ENCODE measurements around the gene TCF7L2. TPM values are rescaled to one million over a fixed set of nuclear protein-coding genes. Genes with fewer than 3 reads are reported as not detected.
A peak's percentile ranks its signal among the peaks of the same experiment; 100 is the strongest.

Gene TCF7L2
- polyA plus RNA-seq, 3 donors, result 2.1 to 23.5 (median 6.1) TPM

DNA sequence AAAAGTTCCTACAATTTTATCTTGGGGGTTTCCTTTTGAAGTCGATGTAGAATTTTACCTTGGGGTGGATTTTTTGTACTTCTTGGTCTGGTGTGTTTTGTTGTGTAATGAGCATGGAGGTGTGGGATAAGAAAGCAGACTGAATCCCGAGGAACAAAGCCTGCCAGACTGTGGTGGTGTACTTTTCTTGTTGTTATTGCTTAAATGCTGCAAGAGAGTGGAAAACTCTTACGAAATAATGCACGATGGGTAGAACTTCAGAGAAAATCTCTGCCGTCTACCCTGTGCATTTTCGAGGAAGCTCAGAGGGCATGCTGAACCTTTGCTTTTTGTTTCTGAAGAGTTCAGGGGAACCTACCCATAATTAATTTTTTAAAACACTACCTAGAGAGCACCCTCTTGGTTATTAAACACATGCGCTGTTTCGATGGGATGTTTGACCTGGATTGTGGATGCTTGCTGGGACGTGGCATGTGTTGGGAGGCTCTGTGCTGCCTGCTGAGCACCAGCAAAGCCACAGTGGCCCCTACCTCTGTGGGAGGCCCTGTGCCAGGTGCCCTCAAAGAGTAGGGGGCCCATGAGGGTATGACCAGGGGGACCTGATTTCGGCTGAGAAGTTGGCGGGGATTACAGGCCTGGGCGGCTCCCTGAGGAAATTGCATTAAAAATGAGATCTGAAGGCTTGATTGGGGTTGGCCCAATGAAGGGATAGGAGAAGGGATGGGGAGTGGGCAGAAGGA lies 94.1 kb downstream of the TCF7L2 start:
- H3K79me2 ChIP-seq (ENCODE audit: insufficient read depth, low read length), result no peaks in the 10 kb centered on the region
- Mint-ChIP-seq H3K27me3 (ENCODE audit: low read depth in 3 of 3) (peaks cover 0 to 3% (median 2%) of the 10 kb centered on the region in 3 donors), H3K9me3 (peaks cover 0 to 2% (median 0%) of the 10 kb centered on the region in 7 donors), H3K27ac (peak overlapping the region in 3 of 7 donors; percentile 33 to 52 (median 38)), H3K36me3 (peaks cover 34 to 41% of the 10 kb centered on the region in 2 donors), H3K4me1 (peaks cover 35% of the 10 kb centered on the region), H3K4me3 (no peak overlapping the region)
- H2AFZ ChIP-seq (ENCODE audit: insufficient read depth, low read depth, low read length, poor library complexity, severe bottlenecking), result no peak overlapping the region
- H3K36me3 ChIP-seq (replicated peaks in 1 of 2; ENCODE audit: control insufficient read depth in 1 of 2, insufficient read depth in 2 of 2, low read length in 2 of 2), result peaks cover 0 to 30% of the 10 kb centered on the region in 2 donors
- no peak overlapping the region for H3K9ac ChIP-seq (ENCODE audit: insufficient read depth, low read length, poor library complexity, severe bottlenecking)
- H3K9me3 ChIP-seq (replicated peaks in 1 of 2; ENCODE audit: control insufficient read depth in 1 of 2, insufficient read depth in 1 of 2, low read length in 2 of 2), result no peaks in the 10 kb centered on the region
- DNase-seq, result no peak
- peaks cover 2 to 23% of the 10 kb centered on the region in 2 donors for H3K4me1 ChIP-seq (ENCODE audit: control insufficient read depth in 1 of 2, insufficient read depth in 2 of 2, low read length in 2 of 2)
- peaks cover 92% of the 10 kb centered on the region for H4K20me1 ChIP-seq (ENCODE audit: insufficient read depth, low read length)
- no peak overlapping the region for H3K4me2 ChIP-seq (replicated peaks; ENCODE audit: extremely low read depth, low read length, poor library complexity, severe bottlenecking)
- H3K27ac ChIP-seq (ENCODE audit: low read depth in 1 of 2, low read length in 2 of 2), result no peak overlapping the region
- H3K27me3 ChIP-seq (ENCODE audit: control insufficient read depth in 2 of 2, insufficient read depth in 2 of 2, low read length in 2 of 2), result no peaks in the 10 kb centered on the region
- TF ChIP-seq CTCF (IDR thresholded peaks at IDR 0.05), result no peak
- H3K4me3 ChIP-seq (replicated peaks in 1 of 3; ENCODE audit: low read depth in 2 of 3, low read length in 3 of 3), result no peak overlapping the region
- intact Hi-C loops (cut with micrococcal nuclease), result no loop called here
- WGBS (ENCODE audit: insufficient coverage), result 88% methylated on average over 7 of the region's 12 CpGs

- no peak for TF ChIP-seq CTCF (IDR thresholded peaks at IDR 0.05)
- H4K20me1 ChIP-seq (ENCODE audit: insufficient read depth, low read length), result peaks cover 93% of the 10 kb centered on the region
- no peak overlapping the region for H2AFZ ChIP-seq (ENCODE audit: insufficient read depth, low read depth, low read length, poor library complexity, severe bottlenecking)
- peaks cover 0 to 2% (median 0%) of the 10 kb centered on the region in 7 donors for H3K9me3 Mint-ChIP-seq
- peaks cover 0 to 22% of the 10 kb centered on the region in 2 donors for H3K36me3 ChIP-seq (replicated peaks in 1 of 2; ENCODE audit: control insufficient read depth in 1 of 2, insufficient read depth in 2 of 2, low read length in 2 of 2)
- H3K27ac ChIP-seq (ENCODE audit: low read depth in 1 of 2, low read length in 2 of 2), result no peak overlapping the region
- H3K4me1 ChIP-seq (ENCODE audit: control insufficient read depth in 1 of 2, insufficient read depth in 2 of 2, low read length in 2 of 2), result peaks cover 2 to 23% of the 10 kb centered on the region in 2 donors
- H3K27me3 Mint-ChIP-seq (ENCODE audit: low read depth in 3 of 3), result peaks cover 0 to 5% (median 3%) of the 10 kb centered on the region in 3 donors
- H3K27ac Mint-ChIP-seq, result peak overlapping the region in 1 of 7 donors; percentile 11
- H3K4me1 Mint-ChIP-seq, result peaks cover 37% of the 10 kb centered on the region
- H3K27me3 ChIP-seq (ENCODE audit: control insufficient read depth in 2 of 2, insufficient read depth in 2 of 2, low read length in 2 of 2), result no peaks in the 10 kb centered on the region
- no peak overlapping the region for H3K4me3 Mint-ChIP-seq
- H3K4me2 ChIP-seq (replicated peaks; ENCODE audit: extremely low read depth, low read length, poor library complexity, severe bottlenecking), result no peak overlapping the region
- no peak overlapping the region for H3K4me3 ChIP-seq (replicated peaks in 1 of 3; ENCODE audit: low read depth in 2 of 3, low read length in 3 of 3)
- 95% methylated on average over 3 of the region's 10 CpGs for WGBS (ENCODE audit: insufficient coverage)
- no peaks in the 10 kb centered on the region for H3K79me2 ChIP-seq (ENCODE audit: insufficient read depth, low read length)
- DNase-seq, result peak in 1 of 3 donors; percentile 22
- peaks cover 30 to 37% of the 10 kb centered on the region in 2 donors for H3K36me3 Mint-ChIP-seq
- H3K9ac ChIP-seq (ENCODE audit: insufficient read depth, low read length, poor library complexity, severe bottlenecking), result no peak overlapping the region
- intact Hi-C loops (cut with micrococcal nuclease), result no loop called here
- H3K9me3 ChIP-seq (replicated peaks in 1 of 2; ENCODE audit: control insufficient read depth in 1 of 2, insufficient read depth in 1 of 2, low read length in 2 of 2), result no peaks in the 10 kb centered on the region
These were observed 95.4 kb downstream of the TCF7L2 start for GRCh38 chr10:113045147-113046055.
